Hypothalamus (tissue), 51 donors: ENCODE measurements around the gene GPER1.
"Not testable (repeated sequence)": the region's sequence is repeated elsewhere in the genome, so short reads cannot be mapped to it uniquely, and the experiment has no call there.

Experiments used
- DNase-seq, 51 donors: peaks; one replicate each; lab custom pipeline; 2025; lab: John Stamatoyannopoulos, UW

GPER1 gene

DNA sequence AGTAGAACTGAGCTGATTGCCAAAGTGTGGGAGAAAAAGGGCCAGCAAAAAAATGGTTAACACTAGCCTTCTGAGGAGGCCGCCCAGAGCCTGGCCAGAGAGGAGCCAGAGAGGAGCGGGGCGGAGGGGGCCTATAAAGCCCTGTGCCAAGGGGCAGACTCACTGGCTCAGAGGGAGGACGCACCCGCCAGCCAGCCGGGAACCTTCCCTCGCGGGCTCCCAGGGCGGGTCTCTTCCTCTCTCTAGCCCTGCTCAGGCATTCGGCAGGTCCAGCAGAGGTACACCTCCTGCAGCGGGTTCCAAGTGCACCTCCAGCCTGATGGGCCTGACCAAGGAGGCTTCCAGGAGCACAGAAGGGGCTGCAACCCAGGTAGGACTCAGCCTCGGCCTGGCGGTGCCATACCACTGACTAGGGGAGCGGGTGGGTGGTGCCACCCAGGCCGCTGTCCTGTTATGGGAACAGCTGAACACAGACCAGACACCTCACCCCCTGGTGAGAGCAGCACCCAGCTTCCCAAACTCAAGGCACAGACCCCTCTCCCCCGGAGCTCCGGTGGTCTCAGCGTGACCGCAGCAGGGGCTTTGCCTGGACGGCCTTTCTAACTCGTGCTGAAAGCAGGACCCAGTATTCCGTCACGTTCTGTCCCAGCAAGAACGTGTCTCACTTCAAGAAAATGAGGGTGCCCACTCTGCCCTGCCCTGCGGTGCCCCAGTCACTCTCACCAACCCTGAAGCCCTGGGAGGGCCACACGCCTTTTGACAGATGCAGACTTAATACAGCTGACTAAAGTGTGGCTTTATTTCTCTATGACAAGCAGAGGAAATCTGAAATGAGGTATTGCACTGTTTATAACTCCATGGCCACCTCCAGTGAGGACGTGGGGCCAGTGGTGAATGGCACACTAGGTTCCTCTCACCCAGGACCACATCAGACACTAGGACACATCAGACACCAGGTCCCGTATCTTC lies at the start of gene GPER1:
TSS of gene GPER1 (plus strand) at position 162 of the 969 bp plus-strand sequence. CDS start 3,616 bp downstream, outside the sequence.
- DNase-seq: peak in 27 of 51 donors; percentile 8 to 65 (median 35)

DNA sequence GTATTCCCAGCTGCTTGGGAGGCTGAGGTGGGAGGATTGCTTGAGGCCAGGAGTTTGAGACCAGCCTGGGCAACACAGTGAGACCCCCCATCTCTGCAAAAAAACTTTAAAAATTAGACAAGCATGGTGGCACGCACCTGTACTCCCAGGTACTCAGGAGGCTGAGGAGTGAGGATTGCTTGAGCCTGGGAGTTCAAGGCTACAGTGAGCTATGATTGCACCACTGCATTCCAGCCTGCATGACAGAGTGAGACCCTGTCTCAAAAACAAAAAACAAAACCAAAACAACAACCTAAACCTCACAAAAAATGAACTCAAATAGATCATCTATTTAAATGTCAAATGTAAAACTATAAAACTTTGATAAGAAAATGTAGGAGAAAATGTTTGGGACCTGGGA lies 47.7 kb upstream of the GPER1 start:
- not testable (repeated sequence) for DNase-seq

DNA sequence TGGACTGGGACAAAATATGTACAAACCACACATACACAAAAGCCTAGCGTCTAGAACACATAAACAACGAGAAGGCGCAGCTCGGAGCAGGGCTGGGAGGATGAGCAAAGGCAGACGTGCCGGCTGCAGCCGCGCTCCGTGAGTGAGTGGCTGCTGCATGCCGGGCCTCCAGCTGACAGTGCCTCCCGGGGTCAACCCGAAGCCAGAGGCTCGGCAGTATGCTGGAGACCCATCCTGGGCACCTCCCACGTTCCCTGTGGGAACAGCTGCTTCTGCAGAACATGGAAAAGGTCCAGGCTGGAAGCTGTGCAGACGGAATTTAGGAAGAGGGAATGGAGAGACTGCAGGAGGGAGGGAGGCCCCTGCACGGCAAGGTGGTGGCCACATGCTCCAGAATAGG lies 47.1 kb upstream of the GPER1 start:
- peak in 5 of 51 donors; percentile 4 to 51 (median 22) for DNase-seq

DNA sequence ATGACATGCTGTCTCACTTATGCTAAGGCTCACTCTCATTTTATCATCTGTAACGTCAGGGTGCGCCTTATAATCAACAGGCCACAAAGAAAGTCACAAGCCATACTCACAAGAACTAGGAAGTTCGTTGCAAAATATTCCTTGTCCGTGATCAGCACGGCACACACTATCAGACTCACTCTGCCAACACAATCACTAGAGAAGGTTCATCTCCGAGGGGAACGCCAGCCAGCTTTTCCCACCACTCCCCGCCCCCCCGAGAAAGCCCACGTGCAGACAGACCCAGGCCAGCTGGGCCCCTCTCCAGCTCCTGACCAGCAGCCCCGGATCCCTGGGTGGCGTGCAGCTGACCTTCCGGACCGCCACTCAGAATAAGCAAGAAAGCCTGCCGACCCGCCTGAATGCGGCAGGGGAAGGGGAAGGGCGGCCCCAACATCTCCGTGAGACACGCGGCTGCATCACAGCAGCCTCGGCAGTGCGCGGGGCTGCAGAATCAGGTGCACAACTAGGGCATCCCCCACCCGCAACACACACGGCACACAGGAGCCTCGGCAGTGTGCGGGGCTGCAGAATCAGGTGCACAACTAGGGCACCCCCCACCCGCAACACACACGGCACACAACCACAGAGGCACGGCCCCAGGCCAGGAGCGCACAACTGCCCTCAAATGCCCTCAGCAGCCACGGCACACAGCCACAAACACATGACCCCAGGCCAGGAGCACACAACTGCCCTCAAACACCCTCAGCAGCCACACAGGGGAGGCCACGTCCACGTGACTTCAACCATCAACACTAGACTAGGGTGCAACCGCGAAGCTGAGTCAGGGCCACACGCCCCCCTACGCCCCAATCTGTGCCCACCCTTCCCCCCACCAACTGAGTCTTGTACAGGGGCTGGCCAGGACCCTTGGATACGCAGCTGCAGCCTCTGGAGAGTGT lies 46.1 kb upstream of the GPER1 start:
- DNase-seq: no peak

DNA sequence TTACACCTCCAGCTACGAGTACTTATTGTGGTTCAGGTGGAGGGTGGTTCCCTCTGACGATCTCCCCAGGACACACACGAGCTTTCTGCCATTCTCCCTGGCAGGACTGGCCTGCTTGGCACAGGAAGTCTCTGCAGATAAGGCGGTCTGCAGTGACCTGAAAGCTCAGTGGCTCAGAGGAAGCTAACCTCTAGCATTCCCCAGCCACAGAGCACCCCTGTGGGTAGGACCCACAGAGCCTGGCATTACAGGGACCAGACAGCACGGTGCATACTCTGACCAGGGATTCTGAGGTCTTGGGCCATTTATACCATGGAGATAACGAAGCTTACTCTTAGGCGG lies 45.5 kb upstream of the GPER1 start:
- DNase-seq: no peak

DNA sequence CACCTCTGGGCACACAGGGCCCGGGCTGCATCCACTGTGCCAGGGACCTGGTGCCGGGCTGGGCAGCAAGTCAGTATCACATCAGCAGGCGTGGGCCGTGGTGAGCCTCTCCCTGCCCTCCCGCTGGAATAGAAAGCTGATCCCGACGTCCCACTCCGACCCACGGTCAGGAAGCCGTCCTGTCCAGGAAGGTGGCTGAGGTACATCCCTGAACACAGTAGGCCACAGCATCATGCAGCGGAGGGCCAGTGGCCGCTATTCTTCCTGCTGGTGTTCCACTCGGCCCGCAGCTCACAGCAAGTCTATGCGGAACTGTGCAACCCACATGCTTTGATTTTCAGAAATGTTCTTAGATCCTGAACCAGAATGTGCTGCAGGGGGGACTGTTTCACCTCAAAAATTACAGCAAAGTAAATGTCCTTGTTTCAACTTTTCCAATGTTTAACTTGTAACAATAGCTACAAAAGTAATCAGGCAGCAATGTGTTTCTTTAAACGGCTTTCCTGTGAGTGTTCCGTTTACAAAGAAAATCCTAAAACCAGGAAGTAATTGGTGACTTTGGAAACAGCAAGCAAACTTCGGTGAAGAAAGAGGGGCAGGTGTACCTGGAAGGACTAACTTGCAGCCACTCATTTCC lies 44.2 kb upstream of the GPER1 start:
- peak in 1 of 51 donors; percentile 25 for DNase-seq

DNA sequence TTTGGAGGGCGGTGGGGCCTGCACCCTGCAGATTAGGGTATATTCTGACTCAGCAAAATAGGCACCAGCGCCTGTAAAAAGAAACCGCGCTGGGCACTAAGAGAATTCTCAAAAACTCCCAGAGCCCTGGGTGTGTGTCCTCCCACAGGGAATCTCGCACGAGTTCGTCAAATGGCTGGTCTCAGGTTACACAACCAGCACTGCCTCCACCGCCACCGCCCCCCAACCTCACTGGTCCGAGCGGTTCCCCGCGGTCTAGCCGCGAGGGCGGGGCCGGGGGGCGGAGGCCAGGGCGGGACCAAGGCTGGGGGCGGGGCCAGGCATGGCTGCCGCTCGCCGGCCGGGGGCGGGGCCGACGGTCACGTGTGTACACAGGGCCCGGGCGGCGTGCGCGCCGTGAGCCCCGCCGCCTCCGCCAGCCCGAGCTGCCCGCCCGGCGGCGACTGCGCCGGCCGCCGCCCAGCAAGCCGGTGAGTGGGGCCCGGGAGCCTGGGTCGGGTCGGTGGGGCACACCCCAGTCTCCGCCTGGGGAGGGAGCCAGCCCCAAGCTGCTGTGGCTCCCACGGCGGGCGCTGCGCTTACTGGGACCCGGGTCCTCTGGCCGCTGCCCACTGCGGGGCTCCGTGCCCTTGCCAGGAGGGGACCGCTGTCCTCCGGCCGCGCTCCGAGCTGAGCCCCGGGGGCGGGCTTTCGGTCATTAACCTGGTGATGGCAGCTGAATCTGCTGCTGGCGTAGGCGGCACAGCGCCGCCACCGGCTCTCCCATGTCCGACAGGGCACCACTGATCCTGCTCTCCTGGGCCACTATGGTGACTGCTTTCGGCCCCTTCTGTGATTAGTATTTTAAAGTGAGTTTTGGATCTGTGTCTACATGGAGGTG lies 43.5 kb upstream of the GPER1 start, which contains the start of gene GPR146:
TSS of gene GPR146 (plus strand) at position 358 of the 880 bp plus-strand sequence. CDS start 12,970 bp downstream, outside the sequence.
- peak in 50 of 51 donors; percentile 54 to 97 (median 90) for DNase-seq

DNA sequence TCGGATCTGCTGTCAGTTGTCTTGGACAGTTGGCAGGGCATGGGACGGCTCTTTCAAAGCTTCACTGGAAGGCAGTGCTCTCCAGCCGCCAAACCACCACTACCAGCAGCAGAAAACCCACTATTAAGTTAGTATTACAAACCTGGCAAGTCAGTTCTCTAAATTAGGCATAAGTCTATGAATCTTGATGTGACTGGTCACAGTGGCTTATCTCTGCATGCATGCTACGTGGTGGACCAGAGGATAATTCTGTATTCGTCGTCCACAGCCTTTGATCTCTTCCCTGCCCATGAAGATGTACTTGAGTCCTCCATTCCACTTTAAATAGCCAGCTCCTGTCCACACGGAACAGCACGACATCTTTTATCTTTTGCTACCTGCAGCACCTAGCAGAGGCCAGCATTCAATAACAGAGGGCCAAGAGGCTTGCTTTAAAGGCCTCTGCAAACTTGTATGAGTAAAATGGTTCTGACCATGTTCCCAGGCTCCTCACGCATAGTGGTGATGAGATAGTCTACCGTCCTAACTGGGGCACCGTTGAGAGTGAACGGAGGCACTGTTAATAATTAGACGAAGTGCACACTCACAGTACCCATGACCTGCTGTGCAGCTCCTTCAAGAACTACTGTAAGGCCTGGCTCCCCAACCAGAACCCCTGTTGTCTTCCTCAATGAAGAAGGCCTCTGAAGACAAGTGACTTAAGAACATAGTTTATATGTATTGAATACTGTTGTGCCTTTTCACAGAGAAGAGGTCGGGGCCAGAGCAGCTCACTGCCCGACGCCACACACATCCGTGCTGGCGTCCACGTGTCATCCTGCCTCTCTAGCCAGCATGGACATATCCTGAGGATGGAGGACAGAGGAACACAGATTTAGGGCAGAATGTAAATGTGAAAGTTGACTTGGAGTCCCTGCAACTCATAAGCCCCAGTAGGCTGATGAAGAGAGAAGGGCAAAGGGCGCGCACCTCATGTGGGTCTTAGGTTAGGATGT lies 42.5 kb upstream of the GPER1 start:
- DNase-seq: no peak

DNA sequence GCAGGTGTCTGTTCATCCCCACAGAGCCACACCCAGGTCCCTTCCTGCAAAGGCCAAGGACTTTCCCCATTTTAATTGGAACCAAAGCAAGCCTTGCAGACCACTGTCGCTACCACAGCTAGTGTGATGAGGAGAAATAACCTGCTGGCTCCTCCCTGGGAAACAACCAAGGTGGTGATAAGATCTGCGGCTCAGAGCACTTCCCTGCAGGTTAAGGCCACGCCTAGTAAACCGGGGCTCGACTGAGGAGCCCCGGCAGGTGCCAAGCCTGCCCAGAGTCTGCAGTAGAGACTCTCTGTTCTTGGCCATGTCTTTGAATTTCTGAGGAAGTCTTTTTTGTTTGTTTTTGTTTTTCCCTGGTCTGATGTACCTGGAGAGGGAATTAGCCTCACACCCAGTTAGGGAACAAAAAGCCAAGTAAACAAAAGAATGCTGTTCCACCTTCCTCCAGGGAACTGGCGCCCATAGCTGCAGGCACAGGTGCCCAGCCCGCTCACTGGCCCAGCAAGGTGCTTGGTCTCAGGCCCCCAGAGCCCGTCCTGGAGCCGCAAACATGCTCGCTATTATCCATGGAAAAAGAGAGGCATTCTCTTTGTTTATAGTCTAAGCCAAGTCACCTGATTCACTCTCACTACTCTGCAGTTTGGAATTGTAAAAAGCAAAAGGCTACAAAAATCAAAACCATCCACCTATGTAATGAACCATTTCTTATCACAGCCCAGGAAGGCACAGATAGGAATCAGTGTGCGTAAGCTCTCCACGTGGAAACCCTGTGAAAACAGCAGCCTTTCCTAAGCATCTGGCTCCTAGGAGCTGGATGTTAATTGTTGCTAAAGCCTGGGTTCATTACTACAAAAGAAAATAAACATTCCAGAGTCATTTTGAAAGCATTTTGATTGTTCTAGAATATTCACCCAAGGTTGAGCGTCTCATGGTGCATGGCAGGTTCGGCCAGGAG lies 40.9 kb upstream of the GPER1 start:
- no peak for DNase-seq

DNA sequence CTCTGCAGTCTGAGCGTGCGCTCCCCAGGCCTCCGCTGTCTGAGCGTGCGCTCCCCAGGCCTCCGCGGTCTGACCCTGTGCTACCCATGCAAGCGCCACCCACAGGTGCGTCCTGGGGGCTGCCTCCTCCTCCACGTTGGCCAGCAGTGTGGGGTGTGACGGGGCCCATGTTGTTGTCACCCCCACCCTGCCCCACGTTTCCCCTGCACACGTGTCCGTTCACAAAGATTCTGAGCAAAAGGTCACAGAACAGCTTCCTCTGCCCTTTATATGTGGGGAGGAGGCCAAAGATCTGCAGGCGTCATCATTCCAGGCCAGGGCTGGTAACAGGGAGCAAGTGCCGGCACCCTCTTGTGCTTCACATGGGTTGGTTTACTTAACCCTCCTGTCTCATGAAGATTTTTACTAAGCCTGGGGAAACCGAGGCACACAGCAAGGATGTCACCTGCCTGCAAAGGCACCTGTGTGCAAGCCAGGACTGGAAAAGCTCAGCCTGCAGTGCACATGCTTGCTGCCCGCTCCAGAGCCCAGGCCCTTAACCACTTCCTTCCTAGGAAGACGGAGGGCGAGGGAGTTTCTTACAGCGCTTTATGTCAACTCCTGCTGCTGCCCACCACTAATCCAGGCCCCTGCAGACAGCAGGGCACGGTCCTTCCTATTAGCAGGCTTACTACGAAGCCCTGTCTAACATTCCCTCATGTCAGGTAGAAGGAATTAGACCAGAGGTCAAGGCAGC lies 38.7 kb upstream of the GPER1 start:
- no peak for DNase-seq

DNA sequence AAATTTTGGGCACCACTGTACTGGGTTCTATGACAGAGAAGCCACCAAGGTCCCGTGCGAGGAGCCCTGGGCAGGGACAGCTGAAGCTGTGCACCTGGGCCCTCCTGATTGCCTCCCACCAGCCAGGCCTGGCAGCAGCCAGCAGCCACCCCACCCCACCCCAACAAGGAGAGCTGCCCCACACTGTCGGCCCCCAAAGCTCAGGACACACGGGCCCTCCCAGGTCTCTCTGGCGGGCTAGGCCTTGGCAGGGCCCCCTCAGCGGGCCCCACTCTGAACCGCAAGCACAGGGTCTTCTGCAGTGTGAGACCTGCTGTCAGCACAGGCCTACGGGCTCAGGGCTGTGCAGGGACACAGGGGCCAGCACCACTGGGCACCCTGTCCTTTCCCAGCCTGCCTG lies 38.1 kb upstream of the GPER1 start:
- no peak for DNase-seq

DNA sequence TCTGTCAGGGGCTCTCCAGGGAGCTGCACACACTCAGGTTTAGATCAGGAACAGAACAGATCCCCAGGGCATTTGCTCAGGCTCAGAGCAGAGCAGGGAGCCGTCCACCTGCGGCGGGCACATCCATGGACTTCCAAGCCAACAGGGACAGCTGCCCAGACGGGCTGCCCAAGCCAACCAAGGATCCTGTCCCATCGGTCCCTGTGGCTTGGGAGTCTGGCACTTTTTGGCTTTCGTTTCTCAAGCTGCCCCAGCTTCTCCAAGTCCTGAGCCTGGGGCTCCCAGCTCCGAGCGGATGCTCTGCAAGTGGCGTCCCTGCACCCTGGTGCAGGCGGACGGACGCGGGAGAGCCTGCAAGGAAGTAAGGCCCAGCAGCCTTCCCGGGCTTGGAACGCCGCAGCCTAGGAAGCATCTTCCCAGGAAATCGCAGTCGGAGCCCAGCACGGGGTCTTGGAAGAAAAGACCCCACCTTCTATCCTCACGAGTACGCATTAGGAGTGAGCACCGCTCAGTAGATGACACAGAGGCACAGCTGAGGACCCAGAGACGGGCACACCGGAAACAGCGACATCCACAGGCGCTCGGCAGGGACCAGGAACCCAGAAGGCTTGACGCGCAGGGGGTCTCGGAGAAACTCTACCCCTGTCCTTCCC lies 37.5 kb upstream of the GPER1 start:
- peak in 4 of 51 donors; percentile 32 to 41 (median 36) for DNase-seq

DNA sequence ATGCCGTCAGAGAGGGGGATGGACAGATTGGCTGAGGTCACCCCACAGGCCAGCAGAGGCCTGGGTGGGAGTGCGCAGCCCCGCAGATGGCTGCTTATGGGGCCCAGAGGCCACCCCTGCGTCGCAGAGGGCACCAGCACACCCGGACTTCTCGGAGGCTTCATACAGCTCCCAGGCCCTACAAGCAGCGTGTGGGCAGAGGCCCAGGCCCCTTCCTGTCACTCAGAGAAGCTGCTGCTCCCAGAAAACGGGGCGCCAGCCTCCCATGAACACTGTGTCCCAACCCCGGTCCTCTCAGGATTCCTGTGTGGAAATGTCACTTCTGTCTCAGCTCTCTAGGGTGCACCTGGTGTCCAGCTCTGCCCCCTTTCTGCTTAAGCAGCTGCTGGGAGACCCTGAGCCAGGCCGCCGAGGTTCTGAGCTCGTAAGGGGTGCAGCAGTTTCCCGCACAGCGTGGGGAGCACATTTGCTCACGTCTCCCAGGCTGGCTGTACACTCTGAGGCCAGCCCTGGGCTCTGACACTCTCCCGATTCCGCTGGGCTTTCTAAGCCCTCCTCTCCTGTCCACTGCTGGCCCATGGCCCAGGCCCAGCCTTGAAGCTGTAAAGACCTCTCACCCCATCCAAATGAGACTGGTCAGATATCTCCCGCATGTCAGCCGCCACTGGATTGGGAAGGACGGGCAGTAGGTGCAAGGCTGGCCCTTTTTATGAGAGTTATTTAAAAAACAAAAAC lies 36.8 kb upstream of the GPER1 start:
- DNase-seq: no peak

DNA sequence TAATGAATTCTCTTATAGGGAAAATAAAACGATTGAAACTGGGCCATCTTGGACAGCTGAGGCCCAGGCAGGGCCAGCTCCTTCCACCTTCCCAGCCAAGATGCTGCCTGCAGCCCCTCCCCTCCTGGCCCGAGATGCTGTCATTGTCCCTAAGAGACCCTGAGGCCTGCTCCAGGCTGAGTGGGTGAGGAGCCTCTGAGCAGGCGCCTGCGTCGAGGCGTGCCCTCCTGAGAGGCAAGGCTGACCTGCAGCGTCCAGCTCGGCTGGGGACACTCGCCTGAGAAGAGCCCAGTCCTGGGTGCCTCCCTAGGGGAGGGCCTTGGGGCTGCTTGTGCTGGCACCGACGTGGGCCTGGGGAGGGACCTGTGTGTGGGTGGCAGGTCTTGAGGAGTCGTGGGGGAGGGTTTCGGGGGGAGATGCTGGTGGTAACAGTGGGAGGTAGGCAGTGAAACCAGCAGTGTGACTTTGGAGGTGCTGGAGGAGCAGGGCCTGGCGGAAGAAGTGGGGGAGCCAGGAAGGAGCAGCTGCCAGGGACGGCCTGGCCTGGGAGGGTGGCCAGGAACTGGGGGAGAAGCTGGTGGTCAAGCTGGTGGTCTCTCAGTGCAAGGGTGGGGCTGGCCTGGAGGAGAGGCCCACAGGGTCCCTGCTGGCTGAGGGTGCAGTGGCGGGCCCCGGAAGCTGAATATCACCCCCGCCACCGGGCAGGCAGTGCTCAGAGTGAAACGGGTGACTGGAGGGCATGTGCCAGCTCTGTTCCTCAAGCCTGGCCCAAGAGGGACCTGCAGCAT lies 35.7 kb upstream of the GPER1 start:
- peak in 11 of 51 donors; percentile 6 to 57 (median 45) for DNase-seq
